Measurements from ENCODE around the gene ARHGAP10. TPM values are rescaled to one million over a fixed set of nuclear protein-coding genes. Genes with fewer than 3 reads are reported as not detected.
A peak's percentile ranks its signal among the peaks of the same experiment; 100 is the strongest.
"Not testable (repeated sequence)": the region's sequence is repeated elsewhere in the genome, so short reads cannot be mapped to it uniquely, and the experiment has no call there.

Gene ARHGAP10
- total RNA-seq, 2 experiments from 2014 or later = 6.3 to 7.1 TPM

DNA sequence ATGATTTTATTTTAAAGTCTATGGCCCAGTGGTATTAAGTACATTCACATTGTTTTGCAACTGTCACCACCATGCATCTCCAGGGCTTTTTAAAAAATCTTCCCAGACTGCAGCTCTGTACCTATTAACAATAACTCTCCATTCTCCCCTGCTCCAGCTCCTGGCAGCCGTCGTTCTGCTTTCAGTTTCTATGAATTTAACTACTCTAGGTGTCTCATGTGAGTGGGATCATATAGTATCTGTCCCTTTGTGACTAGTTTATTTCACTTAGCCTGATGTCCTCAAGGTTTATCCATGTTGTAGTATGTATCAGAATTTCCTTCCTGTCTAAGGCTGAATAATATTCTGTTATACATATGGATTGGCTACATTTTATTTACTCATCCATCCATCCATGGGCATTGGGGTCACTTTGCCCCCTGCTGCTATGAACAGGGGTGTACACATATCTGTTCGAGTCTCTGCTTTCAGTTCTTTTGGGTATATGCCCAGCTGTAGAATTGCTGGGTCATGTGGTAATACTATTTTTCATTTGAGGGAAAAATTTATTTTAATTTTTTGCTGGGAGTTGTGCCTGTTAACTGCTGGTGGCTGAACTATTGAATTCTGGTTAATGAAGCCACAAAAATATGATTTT, 131.3 kb downstream of the ARHGAP10 start:
- ChIA-PET POLR2A (no interaction called here), CTCF (interaction anchor here (0.6 to 5.7 kb wide), 7 partner anchors 10 to 344 kb away, joined by 3 to 160 read pairs (median 5); partner anchors contain the start of gene ARHGAP10)
- Mint-ChIP-seq H3K4me3 (no peak overlapping the region), H3K27me3 (ENCODE audit: low read depth) (no peaks in the 10 kb centered on the region), H3K27ac (no peak overlapping the region), H3K4me1 (ENCODE audit: low read depth) (peaks cover 3% of the 10 kb centered on the region), H3K9me3 (ENCODE audit: insufficient read depth) (no peaks in the 10 kb centered on the region), H3K36me3 (ENCODE audit: low read depth) (no peaks in the 10 kb centered on the region)
- ATAC-seq (no peak), DNase-seq (no peak)

DNA sequence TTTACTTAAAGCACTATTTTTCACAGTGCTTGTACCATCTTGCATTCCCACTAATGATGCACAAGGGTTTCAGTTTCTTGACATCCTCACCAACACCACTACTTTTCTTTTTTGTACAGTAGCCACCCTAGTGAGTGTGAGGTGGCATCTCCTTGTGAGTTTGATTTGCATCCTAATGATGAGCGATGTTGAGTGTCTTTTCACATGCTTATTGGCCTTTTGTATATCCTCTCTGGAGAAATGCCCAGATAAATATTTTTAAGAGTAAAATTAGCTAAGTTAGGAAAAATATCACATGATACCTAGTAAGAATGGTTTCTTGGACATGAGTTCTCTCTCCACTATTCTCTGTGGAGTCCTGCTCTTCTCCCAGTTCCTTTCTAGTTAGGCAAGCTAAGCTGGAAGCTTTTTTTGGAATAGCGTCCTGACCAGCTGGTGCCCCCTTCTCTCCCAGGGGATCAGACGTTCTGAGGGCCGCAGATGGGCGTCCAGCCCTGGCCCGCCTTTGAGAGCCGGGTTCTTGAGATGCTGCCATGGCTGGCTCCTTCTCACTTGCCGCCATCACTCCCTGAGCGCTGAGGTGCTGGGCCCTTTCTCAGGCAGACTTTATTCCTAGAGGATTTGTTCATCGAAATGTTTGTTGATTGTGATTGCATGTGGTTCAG, 132.1 kb downstream of the ARHGAP10 start:
- ATAC-seq = no peak
- Mint-ChIP-seq H3K27ac (no peak overlapping the region), H3K27me3 (ENCODE audit: low read depth) (no peaks in the 10 kb centered on the region), H3K36me3 (ENCODE audit: low read depth) (no peaks in the 10 kb centered on the region), H3K9me3 (ENCODE audit: insufficient read depth) (no peaks in the 10 kb centered on the region), H3K4me3 (no peak overlapping the region), H3K4me1 (ENCODE audit: low read depth) (peaks cover 3% of the 10 kb centered on the region)
- no peak for DNase-seq
- CTCF ChIA-PET = interaction anchor here (1.4 to 5.7 kb wide), 6 partner anchors 16 to 345 kb away, joined by 3 to 160 read pairs (median 56); partner anchors contain the start of gene ARHGAP10
- POLR2A ChIA-PET = no interaction called here

DNA sequence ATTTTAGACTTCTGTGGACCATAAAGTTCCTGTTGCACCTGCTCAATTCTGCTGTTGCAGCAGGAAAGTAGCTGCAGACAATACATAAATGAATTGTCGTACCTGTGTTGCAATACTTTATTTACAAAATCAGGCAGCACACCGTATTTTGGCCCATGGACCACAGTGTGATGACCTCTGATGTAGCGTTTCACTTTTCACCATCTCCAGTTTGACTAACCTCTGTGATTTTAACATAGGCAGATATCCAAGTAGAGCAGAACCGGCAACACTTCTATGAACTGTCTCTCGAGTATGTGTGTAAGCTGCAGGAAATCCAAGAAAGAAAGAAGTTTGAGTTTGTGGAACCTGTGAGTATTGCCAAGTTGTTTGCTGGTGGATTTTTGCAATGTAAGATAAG, 132.7 kb downstream of the ARHGAP10 start:
- ATAC-seq (no peak), DNase-seq (no peak)
- H3K27ac Mint-ChIP-seq = no peak overlapping the region
- H3K4me1 Mint-ChIP-seq (ENCODE audit: low read depth) = peaks cover 3% of the 10 kb centered on the region
- ChIA-PET CTCF (interaction anchor here (1.1 to 5.7 kb wide), 10 partner anchors 8 to 346 kb away, joined by 3 to 160 read pairs (median 56); partner anchors contain the start of genes ARHGAP10 and TMEM184C), POLR2A (no interaction called here)
- H3K4me3 Mint-ChIP-seq = no peak overlapping the region
- no peaks in the 10 kb centered on the region for H3K27me3 Mint-ChIP-seq (ENCODE audit: low read depth)
- no peaks in the 10 kb centered on the region for H3K36me3 Mint-ChIP-seq (ENCODE audit: low read depth)
- no peaks in the 10 kb centered on the region for H3K9me3 Mint-ChIP-seq (ENCODE audit: insufficient read depth)

DNA sequence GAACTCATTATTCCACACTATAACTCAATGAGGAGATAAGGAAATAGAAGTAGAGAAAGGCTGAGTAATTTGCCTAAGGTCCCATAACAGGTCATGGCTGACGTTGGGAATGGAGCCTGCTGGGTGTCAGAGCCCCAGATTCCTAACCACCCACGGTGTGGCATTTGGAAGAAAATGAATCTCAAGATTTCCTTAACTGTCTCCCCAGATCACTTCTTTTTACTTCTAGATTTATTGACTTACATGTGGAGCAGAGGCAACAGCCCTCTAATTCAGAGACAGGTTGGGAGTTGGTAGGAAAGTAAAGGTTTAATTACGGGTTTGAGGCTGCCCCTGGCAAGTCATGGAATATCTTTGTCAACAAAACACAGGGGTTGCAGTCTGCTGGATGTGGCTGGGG, 134.0 kb downstream of the ARHGAP10 start:
- H3K9me3 Mint-ChIP-seq (ENCODE audit: insufficient read depth) = no peaks in the 10 kb centered on the region

DNA sequence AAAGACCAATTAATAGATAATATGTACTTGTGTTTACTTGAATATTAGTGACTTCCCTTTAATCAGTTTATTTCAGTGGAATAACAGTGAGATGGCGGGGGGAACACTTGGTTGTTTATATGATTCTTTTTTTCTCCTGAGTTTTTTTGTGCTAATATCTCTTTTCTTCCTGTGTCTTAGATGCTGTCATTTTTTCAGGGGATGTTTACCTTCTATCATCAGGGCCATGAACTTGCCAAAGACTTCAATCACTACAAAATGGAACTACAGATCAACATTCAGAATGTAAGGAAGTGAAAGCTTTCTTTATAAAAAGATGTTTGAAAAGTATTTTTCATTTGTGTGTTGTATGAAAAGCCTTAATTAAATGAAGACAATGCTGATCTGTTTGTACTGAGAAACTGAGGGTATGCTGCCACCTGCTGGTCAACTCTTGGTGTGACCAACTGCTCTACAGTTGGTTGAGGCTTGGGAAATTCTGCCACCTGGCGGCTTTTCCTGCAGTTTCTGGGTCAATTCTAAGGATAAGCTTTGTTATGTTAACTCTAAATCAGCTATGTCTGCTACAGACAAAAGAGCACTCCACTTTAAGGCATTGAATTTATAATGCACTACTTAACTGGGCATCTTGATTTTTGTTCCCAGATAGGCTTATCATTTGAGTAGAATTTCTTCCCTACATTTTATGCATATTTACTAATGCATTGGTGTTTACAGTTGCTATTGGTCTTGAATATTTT, 134.8 kb downstream of the ARHGAP10 start:
- H3K27me3 Mint-ChIP-seq (ENCODE audit: low read depth) = no peaks in the 10 kb centered on the region
- POLR2A ChIA-PET = interaction anchor here (1.1 to 1.2 kb wide), 3 partner anchors 135 to 249 kb away, joined by 3 to 5 read pairs (median 4); partner anchors contain the start of genes ARHGAP10 and TMEM184C
- H3K9me3 Mint-ChIP-seq (ENCODE audit: insufficient read depth) = no peaks in the 10 kb centered on the region
- H3K36me3 Mint-ChIP-seq (ENCODE audit: low read depth) = no peaks in the 10 kb centered on the region
- CTCF ChIA-PET = interaction anchor here (0.6 to 5.7 kb wide), 119 partner anchors 8 to 1690 kb away, joined by 3 to 160 read pairs (median 6); partner anchors contain the start of genes ARHGAP10, PRMT9 and TMEM184C
- no peak overlapping the region for H3K4me3 Mint-ChIP-seq
- H3K4me1 Mint-ChIP-seq (ENCODE audit: low read depth) = peaks cover 3% of the 10 kb centered on the region
- peak; percentile 98 for ATAC-seq
- DNase-seq = peak; percentile 96
- no peak overlapping the region for H3K27ac Mint-ChIP-seq

More for the DNA sequence above, 134.0 kb downstream of the ARHGAP10 start:
- ChIA-PET POLR2A (no interaction called here), CTCF (interaction anchor here (0.9 to 5.7 kb wide), 47 partner anchors 9 to 350 kb away, joined by 3 to 160 read pairs (median 14); partner anchors contain the start of genes ARHGAP10, PRMT9 and TMEM184C)
- no peaks in the 10 kb centered on the region for H3K36me3 Mint-ChIP-seq (ENCODE audit: low read depth)
- no peak overlapping the region for H3K4me3 Mint-ChIP-seq
- H3K27me3 Mint-ChIP-seq (ENCODE audit: low read depth) = no peaks in the 10 kb centered on the region
- peaks cover 3% of the 10 kb centered on the region for H3K4me1 Mint-ChIP-seq (ENCODE audit: low read depth)
- ATAC-seq (no peak), DNase-seq (no peak)
- no peak overlapping the region for H3K27ac Mint-ChIP-seq

DNA sequence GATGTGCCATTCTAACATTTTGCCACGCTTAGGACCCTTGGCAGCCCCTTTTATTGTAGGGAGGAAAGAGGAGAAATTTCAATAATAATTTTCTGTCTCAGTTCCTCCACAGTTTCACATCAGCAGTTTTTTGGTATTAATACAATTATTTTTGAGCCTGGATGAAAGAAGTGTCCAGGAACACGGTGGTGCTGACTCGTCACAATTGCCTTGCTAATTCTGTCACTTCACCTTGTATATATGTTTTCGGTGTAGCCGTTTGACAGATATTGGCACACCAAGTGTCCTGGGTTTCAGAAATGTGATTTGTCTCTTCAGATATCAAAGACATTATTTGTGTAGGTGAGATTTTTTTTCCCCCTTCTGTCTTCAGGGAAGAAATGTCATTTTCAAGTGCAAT, 142.2 kb downstream of the ARHGAP10 start:
- Mint-ChIP-seq H3K4me1 (ENCODE audit: low read depth) (no peaks in the 10 kb centered on the region), H3K27me3 (ENCODE audit: low read depth) (no peaks in the 10 kb centered on the region), H3K27ac (no peak overlapping the region), H3K9me3 (ENCODE audit: insufficient read depth) (no peaks in the 10 kb centered on the region), H3K4me3 (no peak overlapping the region), H3K36me3 (ENCODE audit: low read depth) (no peaks in the 10 kb centered on the region)
- DNase-seq (no peak), ATAC-seq (no peak)
- CTCF ChIA-PET = no interaction called here
- POLR2A ChIA-PET = no interaction called here

DNA sequence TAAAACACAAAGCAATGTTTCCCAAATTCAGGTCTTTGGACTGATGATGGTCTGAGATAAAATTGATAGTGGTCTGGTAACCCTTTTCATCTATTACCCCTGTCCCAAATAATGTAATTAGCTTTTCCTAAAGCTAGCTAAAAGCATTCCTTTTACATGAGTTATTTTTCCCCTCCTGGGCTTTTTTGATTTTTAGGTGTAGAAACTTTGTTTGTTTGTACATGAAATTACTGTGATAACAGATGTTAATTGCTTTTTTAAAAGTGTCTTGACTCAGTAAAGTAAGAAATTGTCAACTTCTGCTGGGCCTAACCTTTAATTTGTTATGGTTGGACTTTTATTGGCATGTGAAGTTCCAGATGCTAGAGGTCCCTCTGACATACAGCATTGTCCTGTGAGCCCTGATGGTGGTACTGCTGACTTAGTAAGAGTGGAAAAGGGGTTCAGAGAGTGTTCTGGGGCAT, 145.5 kb downstream of the ARHGAP10 start:
- DNase-seq = no peak
- H3K27ac Mint-ChIP-seq = no peak overlapping the region
- POLR2A ChIA-PET = no interaction called here
- no peaks in the 10 kb centered on the region for H3K36me3 Mint-ChIP-seq (ENCODE audit: low read depth)
- H3K9me3 Mint-ChIP-seq (ENCODE audit: insufficient read depth) = no peaks in the 10 kb centered on the region
- no peaks in the 10 kb centered on the region for H3K4me1 Mint-ChIP-seq (ENCODE audit: low read depth)
- H3K27me3 Mint-ChIP-seq (ENCODE audit: low read depth) = no peaks in the 10 kb centered on the region
- CTCF ChIA-PET = interaction anchor here (9.8 kb wide), 1 partner anchor 10 kb away, joined by 43 read pairs; no protein-coding TSS in a partner anchor
- no peak overlapping the region for H3K4me3 Mint-ChIP-seq
- ATAC-seq = no peak

DNA sequence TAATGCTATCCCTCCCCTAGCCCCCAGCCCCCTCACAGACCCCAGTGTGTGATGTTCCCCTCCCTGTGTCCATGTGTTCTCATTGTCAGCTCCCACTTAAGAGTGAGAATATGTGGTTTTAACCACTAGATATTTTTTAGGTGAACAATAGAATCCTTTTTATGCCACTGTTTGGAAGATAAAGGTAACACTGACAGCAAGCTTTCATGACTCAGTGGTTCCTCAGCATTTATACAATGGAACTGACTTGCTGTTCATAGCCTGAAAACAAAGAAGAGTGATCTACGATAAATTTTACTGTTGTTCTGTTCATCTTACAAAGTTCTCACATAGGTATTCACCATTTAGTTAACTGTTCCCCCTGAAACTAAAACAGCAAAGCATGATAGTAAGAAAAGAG, 147.8 kb downstream of the ARHGAP10 start:
- Mint-ChIP-seq H3K27me3 (ENCODE audit: low read depth) (no peaks in the 10 kb centered on the region), H3K36me3 (ENCODE audit: low read depth) (peaks cover 2% of the 10 kb centered on the region), H3K9me3 (ENCODE audit: insufficient read depth) (no peaks in the 10 kb centered on the region), H3K27ac (no peak overlapping the region), H3K4me1 (ENCODE audit: low read depth) (no peaks in the 10 kb centered on the region), H3K4me3 (no peak overlapping the region)
- ChIA-PET POLR2A (no interaction called here), CTCF (interaction anchor here (9.8 kb wide), 1 partner anchor 13 kb away, joined by 43 read pairs; no protein-coding TSS in a partner anchor)
- DNase-seq = no peak
- no peak for ATAC-seq

DNA sequence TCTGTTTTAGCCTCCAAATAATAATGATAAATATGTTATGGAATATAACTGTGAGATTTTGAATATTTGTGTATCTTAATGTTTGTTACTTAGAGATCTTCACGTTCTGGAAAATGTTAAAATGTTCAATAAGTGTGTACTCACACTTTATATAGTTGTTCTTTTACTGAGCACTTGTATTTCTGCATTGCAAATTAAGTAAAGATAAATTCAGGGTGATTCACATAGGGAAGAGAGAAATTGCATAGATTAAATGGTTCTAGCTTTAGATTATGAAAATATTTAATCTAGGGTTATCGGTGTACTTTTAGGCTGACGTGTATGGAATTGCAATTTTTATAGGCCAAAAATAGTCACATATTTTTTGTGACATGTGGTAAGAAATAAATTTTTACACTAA, 148.6 kb downstream of the ARHGAP10 start:
- H3K36me3 Mint-ChIP-seq (ENCODE audit: low read depth) = peaks cover 3% of the 10 kb centered on the region
- H3K27ac Mint-ChIP-seq = no peak overlapping the region
- CTCF ChIA-PET = interaction anchor here (9.8 kb wide), 1 partner anchor 13 kb away, joined by 43 read pairs; no protein-coding TSS in a partner anchor
- no peaks in the 10 kb centered on the region for H3K9me3 Mint-ChIP-seq (ENCODE audit: insufficient read depth)
- POLR2A ChIA-PET = no interaction called here
- ATAC-seq = no peak
- no peaks in the 10 kb centered on the region for H3K4me1 Mint-ChIP-seq (ENCODE audit: low read depth)
- no peaks in the 10 kb centered on the region for H3K27me3 Mint-ChIP-seq (ENCODE audit: low read depth)
- DNase-seq = no peak
- no peak overlapping the region for H3K4me3 Mint-ChIP-seq

DNA sequence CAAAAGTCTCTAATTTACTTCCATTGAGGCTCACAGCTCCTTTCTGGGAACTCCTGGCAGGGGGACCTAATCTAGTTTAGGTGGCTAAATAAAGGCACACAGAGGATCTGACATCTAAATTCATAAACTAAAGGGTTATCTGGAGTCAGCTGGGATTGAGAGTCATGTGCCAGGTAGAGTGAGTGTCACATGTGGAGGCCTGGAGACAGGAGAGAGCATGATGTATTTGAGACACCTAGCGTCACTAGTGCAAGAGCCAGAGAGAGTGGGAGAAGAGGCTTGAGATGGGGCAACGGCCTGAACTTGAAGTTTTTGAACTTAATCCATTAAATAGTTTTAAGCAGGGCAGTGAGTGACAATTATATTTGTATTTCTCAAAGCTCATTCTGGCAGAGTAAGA, 152.6 kb downstream of the ARHGAP10 start:
- DNase-seq = no peak
- Mint-ChIP-seq H3K4me3 (no peak overlapping the region), H3K4me1 (ENCODE audit: low read depth) (no peaks in the 10 kb centered on the region), H3K27ac (no peak overlapping the region), H3K27me3 (ENCODE audit: low read depth) (no peaks in the 10 kb centered on the region), H3K9me3 (ENCODE audit: insufficient read depth) (no peaks in the 10 kb centered on the region), H3K36me3 (ENCODE audit: low read depth) (peaks cover 3% of the 10 kb centered on the region)
- POLR2A ChIA-PET = no interaction called here
- CTCF ChIA-PET = interaction anchor here (1.2 to 9.8 kb wide), 2 partner anchors 18 to 360 kb away, joined by 3 to 43 read pairs; no protein-coding TSS in a partner anchor
- no peak for ATAC-seq

DNA sequence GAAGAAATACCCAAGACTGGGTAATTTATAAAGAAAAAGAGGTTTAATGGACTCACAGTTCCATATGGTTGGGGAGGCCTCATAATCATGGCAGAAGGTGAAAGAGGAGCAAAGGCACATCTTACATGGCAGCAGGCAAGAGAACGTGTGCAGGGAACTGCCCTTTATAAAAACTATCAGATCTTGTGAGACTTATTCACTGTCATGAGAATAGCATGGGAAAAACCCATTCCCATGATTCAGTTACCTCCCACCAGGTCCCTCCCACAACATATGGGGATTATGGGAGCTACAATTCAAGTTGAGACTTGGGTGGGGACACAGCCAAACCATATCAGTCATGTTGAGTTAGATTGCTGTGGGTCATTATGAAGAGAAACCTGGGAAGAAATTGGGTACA, 153.3 kb downstream of the ARHGAP10 start:
- H3K36me3 Mint-ChIP-seq (ENCODE audit: low read depth); DNase-seq; H3K4me1 Mint-ChIP-seq (ENCODE audit: low read depth); H3K9me3 Mint-ChIP-seq (ENCODE audit: insufficient read depth); H3K27ac Mint-ChIP-seq; H3K27me3 Mint-ChIP-seq (ENCODE audit: low read depth); POLR2A ChIA-PET; H3K4me3 Mint-ChIP-seq; ATAC-seq: not testable (repeated sequence)
- CTCF ChIA-PET = interaction anchor here (9.8 kb wide), 1 partner anchor 18 kb away, joined by 43 read pairs; no protein-coding TSS in a partner anchor

Data from activated CD8-positive, alpha-beta T cell treated with anti-CD3 and anti-CD28 coated beads, Interleukin-2, amount 10 ng/mL, durations not matched to agents 7 days and 5 days (primary cell).